Measurements from ENCODE around the gene CSF1R. TPM values are rescaled to one million over a fixed set of nuclear protein-coding genes. Genes with fewer than 3 reads are reported as not detected.

Gene CSF1R
- 10 to 100 TPM in 2 of 4 donors, 1 to 10 TPM in 2; 4.2 to 20.0 (median 10.7) TPM for total RNA-seq
- polyA plus RNA-seq, result 1 to 10 TPM; 1.2 to 1.6 (median 1.3) TPM
- long read RNA-seq, donor 1, partial matches to known transcripts, result 5 of 6 reads
- long read RNA-seq, donor 1, other reads (novel, unspliced or antisense), result 1 of 6 reads
- long read RNA-seq, donor 2, partial matches to known transcripts, result 4 of 5 reads
- long read RNA-seq, donor 2, other reads (novel, unspliced or antisense), result 1 of 5 reads

GRCh38 chr5:150085950-150086715, at the start of gene CSF1R:
TSS of gene CSF1R (minus strand) at chr5:150086554. CDS start at chr5:150086427, 127 bp downstream.
- Histone ChIP-seq H3K4me1 (no peaks in the 10 kb centered on the region), H3K27me3 (ENCODE audit: insufficient read depth in 3 of 3, low read length in 2 of 3) (no peaks in the 10 kb centered on the region), H3K9me3 (no peaks in the 10 kb centered on the region), H3K4me3 (peak within 1 kb of the TSS; percentile 44), H3K27ac (no peak within 1 kb of the TSS), H3K36me3 (ENCODE audit: insufficient read depth in 1 of 2, low read depth in 1 of 2) (no peaks in the 10 kb centered on the region)
- TF ChIP-seq, protein P1, sequence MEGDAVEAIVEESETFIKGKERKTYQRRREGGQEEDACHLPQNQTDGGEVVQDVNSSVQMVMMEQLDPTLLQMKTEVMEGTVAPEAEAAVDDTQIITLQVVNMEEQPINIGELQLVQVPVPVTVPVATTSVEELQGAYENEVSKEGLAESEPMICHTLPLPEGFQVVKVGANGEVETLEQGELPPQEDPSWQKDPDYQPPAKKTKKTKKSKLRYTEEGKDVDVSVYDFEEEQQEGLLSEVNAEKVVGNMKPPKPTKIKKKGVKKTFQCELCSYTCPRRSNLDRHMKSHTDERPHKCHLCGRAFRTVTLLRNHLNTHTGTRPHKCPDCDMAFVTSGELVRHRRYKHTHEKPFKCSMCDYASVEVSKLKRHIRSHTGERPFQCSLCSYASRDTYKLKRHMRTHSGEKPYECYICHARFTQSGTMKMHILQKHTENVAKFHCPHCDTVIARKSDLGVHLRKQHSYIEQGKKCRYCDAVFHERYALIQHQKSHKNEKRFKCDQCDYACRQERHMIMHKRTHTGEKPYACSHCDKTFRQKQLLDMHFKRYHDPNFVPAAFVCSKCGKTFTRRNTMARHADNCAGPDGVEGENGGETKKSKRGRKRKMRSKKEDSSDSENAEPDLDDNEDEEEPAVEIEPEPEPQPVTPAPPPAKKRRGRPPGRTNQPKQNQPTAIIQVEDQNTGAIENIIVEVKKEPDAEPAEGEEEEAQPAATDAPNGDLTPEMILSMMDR (IDR thresholded peaks at IDR 0.05), result no peak
- ATAC-seq (no peak), DNase-seq (no peak)
- intact Hi-C loops (cut with DNase I), result no loop called here
- WGBS, 3 donors, result 81 to 84% (median 83%) methylated on average over 9 of the region's 9 CpGs

DNA sequence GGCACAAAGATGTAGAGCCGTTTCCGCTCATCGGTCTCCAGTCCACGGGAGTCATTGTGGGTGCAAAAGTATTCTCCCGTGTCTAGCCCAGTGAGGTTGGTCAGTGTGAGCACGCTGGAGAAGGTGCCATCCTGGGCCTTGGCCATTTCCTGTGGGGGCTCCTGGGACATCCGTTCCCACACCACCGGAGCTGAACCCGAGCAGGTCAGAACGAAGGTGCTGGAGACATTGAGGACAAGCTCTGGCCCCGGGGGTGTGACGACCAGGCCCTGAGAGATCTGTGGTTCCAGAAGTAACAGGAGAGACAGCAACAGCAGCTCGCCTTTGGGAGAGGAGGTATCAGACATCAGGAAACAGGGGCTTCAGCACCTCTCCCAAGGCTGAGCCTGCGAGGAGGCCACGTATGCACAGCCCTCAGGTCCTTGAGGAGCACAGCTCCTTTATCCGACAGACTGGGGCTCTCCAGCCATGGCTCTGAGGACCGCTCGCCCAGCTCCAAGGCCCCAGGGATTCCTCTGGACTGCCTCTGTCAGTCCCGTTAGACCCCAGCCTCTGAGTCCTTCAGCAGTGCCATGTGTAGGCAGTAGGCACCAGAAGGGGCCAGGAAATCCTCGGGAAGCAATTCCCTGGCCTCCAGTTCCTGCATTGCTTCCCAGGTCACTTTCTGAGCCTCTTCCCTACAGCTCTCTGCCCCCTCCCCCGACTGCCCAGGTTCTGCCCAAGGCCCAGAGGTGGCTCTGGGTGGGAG, 49.4 kb upstream of the CSF1R start:
- H3K4me1 ChIP-seq, result no peaks in the 10 kb centered on the region
- no peaks in the 10 kb centered on the region for H3K27me3 ChIP-seq (ENCODE audit: insufficient read depth in 3 of 3, low read length in 2 of 3)
- DNase-seq, result no peak
- peaks cover 0 to 3% of the 10 kb centered on the region in 2 donors for H3K36me3 ChIP-seq (ENCODE audit: insufficient read depth in 1 of 2, low read depth in 1 of 2)
- intact Hi-C loops (cut with DNase I), result no loop called here
- H3K9me3 ChIP-seq, result no peaks in the 10 kb centered on the region
- ATAC-seq, result no peak
- no peak overlapping the region for H3K4me3 ChIP-seq
- H3K27ac ChIP-seq, result peak overlapping the region; percentile 36
- TF ChIP-seq, protein P1 (IDR thresholded peaks at IDR 0.05), result no peak
- 78 to 79% (median 78%) methylated on average over 21 of the region's 21 CpGs for WGBS, 3 donors

- ATAC-seq (no peak), DNase-seq (peak in 1 of 2 donors; percentile 3)
- peaks cover 0 to 7% of the 10 kb centered on the region in 2 donors for H3K36me3 ChIP-seq (ENCODE audit: insufficient read depth in 1 of 2, low read depth in 1 of 2)
- H3K4me1 ChIP-seq, result no peaks in the 10 kb centered on the region
- TF ChIP-seq, protein P1 (IDR thresholded peaks at IDR 0.05), result no peak
- no peaks in the 10 kb centered on the region for H3K27me3 ChIP-seq (ENCODE audit: insufficient read depth in 3 of 3, low read length in 2 of 3)
- 50 to 58% (median 56%) methylated on average over 7 of the region's 7 CpGs for WGBS, 3 donors
- intact Hi-C loops (cut with DNase I), result no loop called here
- H3K9me3 ChIP-seq, result no peaks in the 10 kb centered on the region
- no peak overlapping the region for H3K27ac ChIP-seq
- no peak overlapping the region for H3K4me3 ChIP-seq
These were observed 47.8 kb upstream of the CSF1R start for GRCh38 chr5:150134198-150134588.

DNA sequence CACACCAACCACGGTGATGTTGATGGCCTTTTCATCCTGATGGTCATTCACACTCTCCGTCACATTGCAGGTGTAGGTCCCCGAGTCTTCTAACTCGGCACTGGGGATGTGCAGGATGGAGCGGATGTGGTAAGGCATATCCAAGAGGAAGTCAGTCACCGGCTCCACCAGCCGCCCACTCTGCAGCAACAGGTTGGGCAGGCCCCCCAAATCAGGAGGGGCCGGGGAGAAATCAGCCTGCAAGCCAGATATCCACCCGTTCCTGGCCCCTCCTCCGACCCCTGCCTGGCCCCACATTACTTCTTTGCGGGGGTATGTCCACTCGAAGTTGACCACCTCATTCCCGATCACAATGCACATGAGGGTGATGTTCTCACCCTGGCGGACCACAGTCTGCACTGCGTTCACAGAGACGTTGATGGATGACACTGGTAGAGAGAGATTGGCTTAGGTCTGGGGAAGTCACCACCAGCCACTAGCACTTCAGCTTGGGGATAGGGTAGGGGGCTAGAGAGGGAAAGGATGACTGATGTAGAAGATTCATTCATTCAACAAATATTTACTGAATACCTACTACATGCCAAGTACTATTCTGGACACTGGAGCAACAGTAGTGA, 47.3 kb upstream of the CSF1R start:
- TF ChIP-seq, protein P1 (IDR thresholded peaks at IDR 0.05), result no peak
- ATAC-seq (no peak), DNase-seq (peak in 1 of 2 donors; percentile 6)
- Histone ChIP-seq H3K27ac (no peak overlapping the region), H3K4me3 (no peak overlapping the region), H3K4me1 (no peaks in the 10 kb centered on the region), H3K27me3 (ENCODE audit: insufficient read depth in 3 of 3, low read length in 2 of 3) (no peaks in the 10 kb centered on the region), H3K36me3 (ENCODE audit: insufficient read depth in 1 of 2, low read depth in 1 of 2) (peaks cover 0 to 7% of the 10 kb centered on the region in 2 donors), H3K9me3 (no peaks in the 10 kb centered on the region)
- whole genome bisulfite sequencing, 3 donors, result 77 to 83% (median 77%) methylated on average over 16 of the region's 16 CpGs
- intact Hi-C loops (cut with DNase I), result no loop called here

Measured in psoas muscle (tissue), 8 donors.